Thoracic aorta (tissue), 2 donors: ENCODE results near the gene IGFBP5. TPM values are rescaled to one million over a fixed set of nuclear protein-coding genes. Genes with fewer than 3 reads are reported as not detected.

Source experiments
- ATAC-seq: fragments of 150-250 bp; one replicate; pipeline ENCODE4 v1.8.0; 2017; ENCODE audit warnings: low read depth; ENCODE audit not compliant: insufficient number of reproducible peaks, low FRiP score
- DNase-seq: peaks from one replicate; pipeline ENCODE4 v3.0.0-alpha.2; 2020; ENCODE audit warnings: low spot score
- H3K27ac ChIP-seq, 2 donors: fragments of 200-600 bp; sonication (generic); 1 replicate in 1 of 2; 2 replicates in 1 of 2; pipeline ENCODE4 v1.5.1; 2016; ENCODE audit warnings: mild to moderate bottlenecking in 2 of 2, moderate library complexity in 2 of 2
- H3K27me3 ChIP-seq: fragments of 200-600 bp; sonication (generic); replicated peaks from 2 replicates; pipeline ENCODE4 v1.6.0; 2016; ENCODE audit warnings: mild to moderate bottlenecking; ENCODE audit not compliant: insufficient read depth
- H3K36me3 ChIP-seq: fragments of 200-600 bp; sonication (generic); one replicate; pipeline ENCODE4 v1.5.1; 2016
- H3K4me1 ChIP-seq, 2 donors: fragments of 200-600 bp; sonication (generic); 1 replicate in 1 of 2; 2 replicates in 1 of 2; pipeline versions ENCODE4 v1.5.1 to v1.6.0; 2016; ENCODE audit warnings: low read depth in 2 of 2, mild to moderate bottlenecking in 1 of 2; ENCODE audit not compliant: control insufficient read depth in 1 of 2
- H3K4me3 ChIP-seq: fragments of 200-600 bp; sonication (generic); 2 replicates; pipeline ENCODE4 v1.5.1; 2016; ENCODE audit warnings: mild to moderate bottlenecking
- H3K9me3 ChIP-seq: fragments of 200-600 bp; sonication (generic); 2 replicates; pipeline ENCODE4 v1.5.1; 2016
- CTCF ChIP-seq: fragments of 200-600 bp; sonication (generic); IDR thresholded peaks from one replicate; pipeline ENCODE4 v1.5.1; 2019; ENCODE audit warnings: antibody characterized with exemption
- total RNA-seq, 2 donors: library from RNA; depleted of rRNA; stranded (reverse); fragments of >200 nt; gene quantifications; one replicate each; pipeline versions ENCODE4 v1.1.0 to v1.2.3, GENCODE V29; 2016

The IGFBP5 gene
- total RNA-seq, 2 donors from 2014 or later, result 482 to 2,105 TPM

- Histone ChIP-seq H3K27ac (peak overlapping the region; percentile 66 to 71), H3K4me1 (peaks cover 42 to 88% of the 10 kb centered on the region in 2 donors), H3K4me3 (no peak overlapping the region), H3K9me3 (no peaks in the 10 kb centered on the region), H3K36me3 (no peaks in the 10 kb centered on the region), H3K27me3 (no peaks in the 10 kb centered on the region)
- no peak for TF ChIP-seq CTCF
- no peak for ATAC-seq
- DNase-seq, result no peak
These were observed 44.6 kb downstream of the IGFBP5 start for GRCh38 chr2:216650626-216651257.

GRCh38 chr2:216649574-216649973 is 45.8 kb downstream of the IGFBP5 start:
- no peaks in the 10 kb centered on the region for H3K9me3 ChIP-seq
- H3K4me3 ChIP-seq, result no peak overlapping the region
- peak overlapping the region; percentile 66 to 71 for H3K27ac ChIP-seq
- no peak for TF ChIP-seq CTCF
- DNase-seq (no peak), ATAC-seq (no peak)
- H3K4me1 ChIP-seq, result peaks cover 45 to 91% of the 10 kb centered on the region in 2 donors
- no peaks in the 10 kb centered on the region for H3K27me3 ChIP-seq
- H3K36me3 ChIP-seq, result no peaks in the 10 kb centered on the region

GRCh38 chr2:216648105-216648504 is 47.2 kb downstream of the IGFBP5 start:
- peak; percentile 19 for ATAC-seq
- TF ChIP-seq CTCF, result no peak
- Histone ChIP-seq H3K36me3 (no peaks in the 10 kb centered on the region), H3K4me3 (no peak overlapping the region), H3K4me1 (peaks cover 47 to 91% of the 10 kb centered on the region in 2 donors), H3K27ac (peak overlapping the region; percentile 55 to 57), H3K9me3 (no peaks in the 10 kb centered on the region), H3K27me3 (no peaks in the 10 kb centered on the region)
- no peak for DNase-seq

GRCh38 chr2:216646116-216646515 is 49.2 kb downstream of the IGFBP5 start:
- no peak overlapping the region for H3K4me3 ChIP-seq
- ATAC-seq (no peak), DNase-seq (no peak)
- H3K9me3 ChIP-seq, result no peaks in the 10 kb centered on the region
- TF ChIP-seq CTCF, result no peak
- no peaks in the 10 kb centered on the region for H3K27me3 ChIP-seq
- H3K4me1 ChIP-seq, result peaks cover 36 to 84% of the 10 kb centered on the region in 2 donors
- peak overlapping the region; percentile 42 to 83 for H3K27ac ChIP-seq
- H3K36me3 ChIP-seq, result peaks cover 3% of the 10 kb centered on the region

- Histone ChIP-seq H3K4me3 (no peak overlapping the region), H3K27ac (peak overlapping the region; percentile 61 to 83), H3K4me1 (peaks cover 31 to 84% of the 10 kb centered on the region in 2 donors), H3K27me3 (no peaks in the 10 kb centered on the region), H3K36me3 (peaks cover 8% of the 10 kb centered on the region), H3K9me3 (no peaks in the 10 kb centered on the region)
- ATAC-seq (no peak), DNase-seq (no peak)
- TF ChIP-seq CTCF, result no peak
These were observed 49.8 kb downstream of the IGFBP5 start for GRCh38 chr2:216645636-216645950.
